ENCODE data around the gene CEMP1.

DNA sequence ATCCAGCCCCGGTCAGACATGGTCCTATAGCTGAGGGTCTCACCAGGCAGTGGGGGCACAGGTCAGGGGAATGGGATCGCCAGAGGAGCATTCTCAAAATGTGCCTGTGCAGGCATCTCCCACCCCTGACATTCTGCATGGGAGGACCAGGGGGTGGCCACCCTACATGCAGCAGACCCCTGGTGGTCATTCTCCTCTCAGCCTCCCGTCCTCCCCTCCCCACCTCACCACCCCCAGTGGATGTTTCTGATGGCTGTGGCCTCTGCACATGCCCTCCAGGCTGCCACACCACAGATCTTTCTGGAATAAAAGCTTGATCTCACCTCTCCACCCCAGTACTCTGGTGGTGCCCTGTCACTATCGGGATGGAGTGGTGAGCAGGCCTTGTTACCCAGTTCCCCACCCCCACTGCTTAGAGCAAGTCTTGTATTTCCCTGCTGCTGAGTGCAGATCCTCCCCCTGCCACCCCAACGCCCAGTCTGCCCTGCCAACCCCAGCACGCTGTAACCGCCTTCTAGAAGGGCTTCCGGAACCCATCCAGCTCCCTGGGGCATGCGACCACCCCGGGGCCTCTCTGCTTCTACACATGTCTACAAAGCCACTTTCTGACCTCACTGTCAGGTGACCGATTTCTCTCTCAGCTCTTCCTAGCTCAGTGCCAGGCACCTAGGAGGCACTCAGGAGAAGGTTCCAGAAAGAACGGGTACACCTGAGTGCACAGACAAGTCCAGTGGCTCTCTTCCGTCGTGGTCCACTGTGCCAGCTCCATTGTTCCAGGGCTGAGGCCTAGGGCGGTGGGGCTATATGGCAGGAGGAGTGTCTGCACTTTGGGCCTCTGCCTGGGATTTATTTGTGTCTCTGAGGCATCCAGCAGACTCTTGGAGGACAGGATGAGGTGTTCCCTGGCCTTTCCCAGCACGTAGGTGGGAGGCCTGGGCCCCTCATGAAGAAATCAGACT, 47.0 kb downstream of the CEMP1 start:
- TF ChIP-seq CTCF (IDR thresholded peaks at IDR 0.05) (no peak), ZFX (IDR thresholded peaks at IDR 0.05; ENCODE audit: borderline replicate concordance) (no peak)

All from 22Rv1 (cell line).